Stimulated activated CD8-positive, alpha-beta memory T cell treated with anti-CD3 and anti-CD28 coated beads, Interleukin-15, amount 100 ng/mL, for 48 hours (primary cell): ENCODE measurements around the gene STRBP.
"Not testable (repeated sequence)": the region's sequence is repeated elsewhere in the genome, so short reads cannot be mapped to it uniquely, and the experiment has no call there.

Experiments
- DNase-seq, 2 donors: peaks; one replicate each; pipeline ENCODE4 v3.0.0-alpha.2; 2020; ENCODE audit warnings: low read depth in 2 of 2

STRBP gene

DNA sequence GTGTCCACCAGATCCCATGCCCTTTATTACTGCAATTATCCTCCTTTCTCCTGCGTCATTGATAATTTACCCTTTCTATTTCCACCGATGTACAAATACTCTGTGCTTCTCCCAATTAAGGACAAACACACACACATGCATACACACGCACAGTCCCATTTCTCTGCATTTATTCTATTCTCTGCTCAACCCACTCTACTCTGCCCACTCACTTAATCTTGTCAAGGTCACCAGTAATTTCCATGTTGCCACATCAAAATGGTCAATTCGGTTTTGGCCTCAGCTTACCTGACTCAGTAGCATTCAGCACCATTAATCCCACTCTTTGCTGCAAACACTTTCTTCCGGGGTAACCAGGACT, 14.6 kb upstream of the STRBP start:
- no peak for DNase-seq

DNA sequence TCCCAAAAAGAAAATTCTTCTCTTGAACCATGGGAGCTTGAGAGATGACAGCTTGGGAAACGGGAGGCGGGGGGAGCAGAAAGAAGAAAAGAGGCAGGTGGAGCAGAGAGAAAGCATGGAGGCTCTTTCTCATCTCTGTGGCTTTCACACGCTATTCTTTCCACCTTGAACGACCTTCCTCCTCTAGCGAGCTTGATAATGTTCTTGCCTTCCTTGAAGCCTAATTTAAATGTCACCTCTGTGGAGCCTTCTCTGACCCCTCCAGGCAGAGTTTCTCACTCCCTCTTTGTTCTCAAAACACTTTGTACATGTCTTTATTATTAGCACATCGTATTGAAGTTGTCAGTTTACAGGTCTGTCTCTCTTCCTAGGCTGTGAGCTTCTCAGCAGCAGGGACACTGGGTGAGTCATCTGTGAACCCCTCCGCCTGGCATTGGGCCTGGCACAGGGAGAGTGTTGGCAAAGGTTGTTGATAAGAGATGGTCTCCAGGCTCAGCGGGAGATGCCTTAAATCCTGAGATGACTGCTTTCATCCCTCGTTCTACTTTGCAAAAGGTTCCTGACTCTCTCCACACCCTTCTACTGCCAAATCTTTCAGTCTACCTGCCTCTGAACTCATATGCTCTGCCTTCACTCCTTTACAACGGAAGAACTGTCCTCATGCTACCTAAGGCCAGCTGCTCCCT, 14.1 kb upstream of the STRBP start:
- no peak for DNase-seq

DNA sequence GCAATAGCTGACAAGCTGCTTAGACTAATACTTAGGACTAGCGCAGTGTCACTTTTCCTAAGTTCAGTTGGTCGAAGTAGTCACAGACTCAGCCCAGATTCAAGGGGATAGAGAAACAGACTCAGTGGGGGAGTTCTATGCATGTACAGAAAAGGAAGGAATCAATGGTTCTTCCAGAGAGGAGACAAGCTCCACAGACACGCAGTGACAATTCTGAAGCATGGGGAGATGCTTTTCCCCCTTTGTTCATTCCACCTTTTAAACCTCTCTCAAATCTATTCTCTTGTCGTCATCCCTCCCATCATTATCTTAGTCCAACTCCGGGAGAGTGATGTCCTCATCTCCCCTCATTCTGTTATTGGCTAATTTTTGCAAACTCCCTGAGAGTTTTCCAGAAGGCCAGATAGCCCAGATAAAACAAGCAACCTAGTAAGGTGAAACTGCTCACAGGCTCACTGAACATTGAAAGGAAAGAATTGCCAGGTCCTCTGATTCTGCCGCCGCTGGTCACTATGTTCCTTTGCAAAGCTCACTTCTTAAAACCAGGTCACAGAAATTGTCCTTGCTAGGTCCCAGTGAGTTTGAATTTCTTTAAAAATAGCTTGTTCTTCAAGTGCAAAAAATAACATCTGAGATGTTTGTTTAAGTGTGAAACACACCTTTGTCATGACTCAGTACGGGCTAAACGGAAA, 13.4 kb upstream of the STRBP start:
- no peak for DNase-seq

DNA sequence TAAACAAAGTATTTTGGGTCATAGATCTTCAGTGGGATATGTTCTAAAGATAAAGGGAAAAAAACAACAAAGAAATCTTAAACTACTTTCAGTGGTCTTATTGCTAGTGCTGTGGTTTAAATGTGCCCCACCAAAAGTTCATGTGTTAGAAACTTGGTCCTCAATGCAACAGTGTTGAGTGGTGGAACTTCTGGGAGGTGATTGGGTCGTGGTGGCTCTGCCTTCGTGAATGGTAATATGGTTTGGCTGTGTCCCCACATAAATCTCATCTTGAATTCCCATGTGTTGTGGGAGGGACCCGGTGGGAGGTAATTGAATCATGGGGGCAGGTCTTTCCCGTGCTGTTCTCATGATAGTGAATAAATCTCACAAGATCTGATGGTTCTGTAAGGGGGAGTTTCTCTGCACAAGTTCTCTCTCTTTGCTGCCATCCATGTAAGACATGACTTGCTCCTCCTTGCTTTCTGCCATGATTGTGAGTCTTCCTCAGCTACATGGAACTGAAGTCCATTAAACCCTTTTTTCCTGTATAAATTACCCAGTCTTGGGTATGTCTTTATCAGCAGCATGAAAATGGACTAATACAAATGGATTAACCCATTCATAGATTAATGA, 10.6 kb upstream of the STRBP start:
- not testable (repeated sequence) for DNase-seq

DNA sequence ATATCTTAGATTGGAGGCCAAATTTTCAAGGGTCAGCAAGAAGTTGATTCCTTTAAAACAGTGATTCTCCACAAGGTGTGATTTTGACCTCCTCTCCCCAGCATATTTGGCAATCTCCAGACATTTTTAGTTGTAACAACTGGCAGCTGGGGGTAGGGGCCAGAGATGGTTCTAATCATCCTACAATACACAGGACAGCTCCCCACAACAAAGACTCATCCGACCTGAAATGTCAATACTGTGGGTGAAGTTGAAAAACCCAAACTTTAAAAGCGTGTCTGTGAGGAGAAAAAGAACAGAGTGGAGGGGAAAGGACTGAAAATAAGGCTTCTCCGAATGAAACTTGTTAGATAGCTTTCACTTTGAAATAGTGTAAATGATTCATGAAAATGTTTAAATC, 10.0 kb upstream of the STRBP start:
- DNase-seq, result no peak

DNA sequence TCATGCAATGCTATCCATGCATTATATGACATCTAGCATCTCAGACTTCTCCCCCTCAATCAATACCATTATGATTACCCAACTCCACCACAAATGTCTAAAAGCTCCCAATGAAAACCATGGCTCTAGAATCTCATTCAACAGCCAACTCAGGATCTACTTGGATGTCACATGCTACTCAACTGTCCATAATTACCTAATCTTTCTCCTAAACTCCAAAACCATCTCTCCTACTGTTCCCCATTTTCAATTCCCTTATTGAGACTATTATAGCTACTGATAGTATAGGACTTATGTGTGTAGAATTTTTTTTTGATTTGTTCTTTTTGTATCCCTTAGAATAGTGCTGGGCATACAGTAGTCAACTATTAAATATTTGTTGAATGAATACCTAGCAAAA, 8.2 kb upstream of the STRBP start:
- DNase-seq, result no peak

DNA sequence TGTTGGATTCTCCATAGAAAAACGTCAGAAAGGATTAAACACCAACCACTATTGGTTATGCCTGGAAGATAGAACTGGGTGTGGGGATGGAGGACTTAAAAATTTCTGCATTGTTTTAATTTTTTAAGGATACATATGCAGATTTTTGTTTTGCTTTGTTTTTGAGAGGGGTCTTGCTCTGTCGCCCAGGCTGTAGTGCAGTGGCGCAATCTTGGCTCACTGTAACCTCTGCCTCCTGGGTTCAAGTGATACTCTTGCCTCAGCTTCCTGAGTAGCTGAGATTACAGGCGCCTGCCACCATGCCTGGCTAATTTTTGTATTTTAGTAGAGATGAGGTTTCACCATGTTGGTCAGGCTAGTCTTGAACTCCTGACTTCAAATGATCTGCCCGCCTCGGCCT, 2.7 kb upstream of the STRBP start:
- not testable (repeated sequence) for DNase-seq

DNA sequence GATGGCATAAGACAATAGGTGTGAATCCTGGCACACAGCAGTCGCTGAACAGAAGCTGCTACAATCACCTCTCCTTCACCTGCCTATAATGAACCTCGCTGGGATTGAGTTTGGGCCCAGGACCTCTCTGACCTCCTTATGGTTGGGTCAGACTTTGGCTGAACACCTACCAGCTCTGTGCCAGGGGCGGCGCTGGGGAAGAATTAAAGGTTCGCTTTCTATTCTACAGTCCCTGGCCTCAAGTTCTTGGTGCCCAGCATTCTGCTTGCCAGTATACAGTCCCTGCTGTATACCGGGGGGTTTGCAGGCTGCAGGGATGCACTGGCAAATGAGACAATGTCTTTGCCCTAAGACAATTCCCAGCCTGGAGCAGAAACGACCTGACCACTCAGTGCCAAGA, 895 bp upstream of the STRBP start:
- DNase-seq, result no peak

DNA sequence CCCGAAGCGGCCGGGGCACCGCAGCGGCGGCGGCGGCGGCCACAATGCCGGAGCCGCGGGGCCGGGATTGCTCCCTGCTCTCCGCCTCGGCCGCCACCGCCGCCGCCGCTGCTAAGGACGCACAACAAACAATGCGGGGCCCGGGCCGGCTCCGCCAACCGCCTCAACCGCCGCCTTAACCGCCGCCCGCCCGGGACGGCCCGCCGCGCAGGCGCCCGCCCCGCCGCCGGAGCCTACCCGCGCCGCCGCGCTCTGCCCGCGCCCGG, 254 bp downstream of the STRBP start:
- no peak for DNase-seq

DNA sequence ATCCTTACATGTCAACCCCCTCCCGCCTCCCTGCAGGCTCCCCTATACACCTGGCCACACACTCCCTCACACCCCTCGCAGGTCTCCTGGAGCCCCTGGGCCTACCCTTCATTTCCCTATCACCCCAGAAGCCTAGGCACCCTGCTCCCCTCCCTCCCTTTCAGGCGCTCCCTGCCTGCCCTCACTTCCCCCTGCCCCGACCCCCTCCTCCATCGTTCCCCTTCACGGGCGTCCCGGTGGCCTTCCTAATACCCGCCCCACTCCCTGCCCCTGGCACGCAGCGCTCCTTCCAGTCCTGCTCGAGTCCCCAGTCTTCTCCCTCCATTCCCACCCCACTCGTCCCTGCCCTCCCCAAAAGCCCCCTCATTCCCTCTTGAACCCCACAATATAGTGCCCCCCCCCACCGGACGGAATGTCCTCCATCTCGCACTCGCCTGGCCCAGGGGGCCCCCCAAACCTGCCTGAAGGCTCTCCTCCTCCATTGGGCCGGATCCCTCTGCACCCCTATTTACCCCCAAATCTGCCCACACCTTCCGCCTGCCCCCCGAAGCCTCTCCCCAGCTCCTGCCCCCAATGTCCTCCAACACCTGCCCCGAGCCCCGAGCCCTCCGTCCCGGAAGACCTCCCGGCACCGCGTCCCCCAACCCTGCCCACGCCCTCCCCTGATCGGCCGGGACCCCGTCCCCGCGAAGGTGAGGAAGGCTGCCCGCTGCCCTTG, 746 bp downstream of the STRBP start:
- no peak for DNase-seq

DNA sequence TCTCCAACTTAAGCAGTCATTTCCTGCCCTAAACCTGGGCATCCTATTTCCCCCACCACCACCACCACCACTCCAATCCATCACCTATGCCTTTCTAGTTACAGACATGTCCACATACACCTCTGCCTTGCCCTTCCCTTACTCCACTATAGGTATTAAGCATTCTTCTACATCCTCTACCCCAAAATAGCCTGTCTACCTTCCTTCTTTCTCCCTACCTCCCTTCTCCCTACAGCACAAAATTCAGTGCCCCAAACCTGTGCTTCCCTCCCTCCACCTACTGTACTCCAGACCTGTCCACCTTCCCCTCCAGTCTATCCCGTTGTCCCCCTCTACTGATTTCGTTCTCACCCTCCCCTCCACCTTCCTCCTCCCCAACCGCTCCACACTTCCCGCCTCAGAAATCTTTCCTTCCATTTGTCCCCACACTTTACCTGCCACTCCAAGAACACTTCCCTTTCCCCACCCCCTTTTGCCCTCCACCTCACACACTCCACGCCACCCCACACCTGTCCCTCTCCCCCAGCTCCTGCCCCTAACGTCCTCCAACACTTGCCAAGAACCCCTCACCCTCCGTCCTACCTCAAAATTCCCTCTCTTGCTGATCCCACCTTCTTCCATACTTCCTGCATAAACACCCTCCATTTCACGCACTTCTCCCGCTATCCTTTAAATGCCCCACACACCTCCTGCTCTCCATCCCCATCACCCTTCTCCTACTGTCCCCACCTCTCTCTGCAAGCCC, 1.6 kb downstream of the STRBP start:
- DNase-seq, result no peak

DNA sequence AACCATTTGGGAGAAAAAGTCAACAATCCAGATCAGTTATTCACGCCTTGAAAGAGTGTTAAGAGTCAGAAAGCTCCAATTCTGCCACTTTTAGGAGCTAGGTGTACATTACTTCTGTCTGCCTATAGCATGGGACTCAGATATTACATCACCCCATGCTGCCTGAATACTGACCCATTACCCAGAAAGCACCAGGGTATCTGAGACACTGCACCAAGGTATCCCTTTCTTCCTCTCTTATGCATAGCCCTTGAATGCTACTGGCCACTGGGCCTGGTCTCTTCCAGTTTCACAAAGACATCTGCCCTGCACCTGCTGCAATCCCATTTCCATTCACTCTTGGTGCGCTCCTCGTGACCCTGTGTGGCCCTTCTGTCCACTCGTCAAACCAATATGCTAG, 2.6 kb downstream of the STRBP start:
- no peak for DNase-seq

DNA sequence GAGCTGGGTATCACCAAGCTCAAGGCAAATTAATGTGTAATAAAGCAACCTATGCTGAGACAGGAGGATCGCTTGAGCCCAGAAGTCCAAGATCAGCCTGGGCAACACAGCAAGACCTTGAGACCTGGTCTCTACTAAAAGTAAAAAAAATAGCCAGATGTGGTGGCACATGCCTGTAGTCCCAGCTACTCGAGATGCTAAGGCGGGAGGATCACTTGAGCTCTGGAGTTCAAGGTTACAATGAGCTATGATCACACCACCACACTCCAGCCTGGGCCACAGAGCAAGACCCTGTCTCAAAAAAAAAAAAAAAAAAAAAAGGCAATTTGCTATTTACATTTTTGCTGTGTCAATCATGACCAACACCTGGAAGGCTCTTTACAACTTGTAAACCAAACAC, 5.2 kb downstream of the STRBP start:
- DNase-seq, result no peak

DNA sequence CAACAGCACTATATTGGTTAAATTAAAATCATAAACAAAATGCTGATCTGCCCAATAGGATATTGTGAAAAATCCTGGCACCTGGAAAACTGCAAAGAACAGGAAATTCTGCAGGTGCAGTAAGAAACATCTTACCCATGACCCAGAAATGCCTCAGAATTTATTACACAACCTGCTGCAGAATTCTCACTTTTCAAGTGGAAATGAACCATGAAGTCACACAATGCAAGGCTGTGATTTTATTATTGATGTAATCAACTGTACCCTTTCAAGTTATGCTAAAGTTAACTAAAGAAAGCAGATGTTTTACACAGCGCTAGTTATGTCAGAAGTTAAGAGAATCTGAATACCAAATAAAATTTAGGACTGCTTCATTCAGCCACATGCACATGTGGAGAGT, 6.0 kb downstream of the STRBP start:
- no peak for DNase-seq

DNA sequence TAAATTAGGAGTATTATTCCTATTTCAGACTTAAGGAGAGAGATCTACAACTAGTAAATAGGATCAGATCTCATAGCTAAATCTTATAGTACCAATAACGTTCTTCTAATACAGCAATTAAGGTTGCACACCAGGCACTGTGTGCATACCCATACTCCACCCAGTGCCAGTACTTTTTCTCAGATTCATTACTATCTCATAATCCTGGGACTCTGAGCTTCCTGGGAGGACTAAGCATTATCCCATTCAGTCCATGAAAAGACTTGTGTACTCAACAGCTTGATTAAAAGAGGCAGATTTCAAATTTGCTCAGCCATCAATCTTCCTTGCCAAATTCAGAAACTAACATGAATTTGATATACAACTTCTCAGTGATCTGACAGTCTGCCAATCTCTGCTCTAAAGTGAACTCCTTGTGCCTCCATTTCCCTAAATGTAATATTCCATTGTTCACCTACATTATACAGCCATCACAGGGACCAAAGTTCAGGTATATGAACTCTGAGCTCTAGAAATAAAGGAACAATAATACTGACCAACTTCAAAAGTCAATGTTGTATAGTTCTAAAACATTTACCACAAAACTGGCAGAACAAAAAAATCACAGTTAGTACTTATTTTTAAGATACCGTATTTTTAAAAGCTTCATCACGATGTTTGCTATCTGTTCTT, 7.2 kb downstream of the STRBP start:
- no peak for DNase-seq

DNA sequence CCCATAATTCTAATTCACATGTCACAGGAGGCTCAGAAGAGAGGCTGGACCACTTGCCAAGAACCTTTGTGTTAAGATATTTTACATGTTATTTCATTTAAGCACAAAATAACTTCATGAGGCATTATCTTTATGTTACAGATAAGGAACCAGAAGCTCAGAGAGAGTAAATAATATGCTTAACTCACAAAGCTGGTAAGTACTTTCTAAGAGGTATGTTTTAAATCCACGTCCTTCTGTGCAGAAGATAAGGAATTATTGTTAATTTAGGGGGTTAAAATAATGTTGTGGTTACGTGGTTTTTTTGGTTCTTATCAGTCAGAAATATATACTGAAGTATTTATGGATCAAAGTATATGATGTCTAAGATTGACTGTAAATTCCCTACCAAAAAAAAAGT, 8.0 kb downstream of the STRBP start:
- DNase-seq, result no peak

DNA sequence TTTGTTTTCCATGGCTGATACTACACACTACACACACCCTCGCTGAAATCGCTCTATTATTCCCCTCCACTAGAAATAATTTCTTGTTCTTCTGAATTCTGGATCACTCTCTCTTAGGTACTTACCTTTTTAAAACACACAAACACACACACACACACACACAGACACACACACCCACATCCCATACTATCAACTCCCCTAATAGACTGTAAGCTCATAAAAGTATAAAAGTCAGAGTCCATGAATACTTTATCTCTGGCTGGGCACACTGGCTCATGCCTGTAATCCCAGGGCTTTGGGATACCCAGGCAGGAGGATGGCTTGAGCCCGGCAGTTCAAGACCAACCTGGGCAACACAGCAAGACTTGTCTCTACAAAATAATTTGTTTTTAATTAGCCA, 11.1 kb downstream of the STRBP start:
- DNase-seq, result no peak

DNA sequence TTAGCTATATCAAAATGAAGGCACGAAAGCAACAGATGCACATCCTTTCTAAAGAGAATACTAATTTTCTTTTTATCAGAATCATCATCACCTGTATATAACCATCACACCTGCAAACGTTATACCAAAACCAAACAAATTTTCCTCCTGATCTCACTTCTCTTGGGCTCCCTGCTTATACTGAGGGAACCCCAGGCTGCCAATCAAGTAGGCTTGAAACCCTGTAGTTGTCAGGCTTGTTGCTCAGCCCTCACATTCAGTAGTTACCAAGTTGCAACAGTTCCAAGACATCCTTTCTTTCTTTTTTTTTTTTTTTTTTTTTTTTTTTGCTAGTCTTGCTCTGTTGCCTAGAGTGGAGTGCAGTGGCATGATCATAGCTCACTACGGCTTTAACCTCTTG, 12.7 kb downstream of the STRBP start:
- DNase-seq, result no peak

DNA sequence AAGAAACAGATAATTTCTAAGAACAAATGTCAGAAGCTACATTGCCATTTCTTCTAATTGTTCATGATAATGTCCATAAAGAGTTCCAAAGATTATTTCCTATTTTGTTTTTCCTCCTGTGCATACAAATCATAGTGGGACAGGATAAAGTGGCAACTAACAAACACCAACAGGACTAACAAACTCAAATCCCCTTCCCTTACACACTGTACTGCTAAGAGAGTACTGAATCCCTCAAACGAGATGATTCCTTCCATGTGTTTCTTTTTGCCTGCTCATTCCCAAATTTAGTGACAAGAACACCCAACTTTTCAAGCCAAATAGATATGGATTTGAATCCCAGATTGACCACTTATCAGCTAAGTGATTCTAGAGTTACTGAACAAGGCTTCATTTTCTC, 15.2 kb downstream of the STRBP start:
- DNase-seq, result no peak

DNA sequence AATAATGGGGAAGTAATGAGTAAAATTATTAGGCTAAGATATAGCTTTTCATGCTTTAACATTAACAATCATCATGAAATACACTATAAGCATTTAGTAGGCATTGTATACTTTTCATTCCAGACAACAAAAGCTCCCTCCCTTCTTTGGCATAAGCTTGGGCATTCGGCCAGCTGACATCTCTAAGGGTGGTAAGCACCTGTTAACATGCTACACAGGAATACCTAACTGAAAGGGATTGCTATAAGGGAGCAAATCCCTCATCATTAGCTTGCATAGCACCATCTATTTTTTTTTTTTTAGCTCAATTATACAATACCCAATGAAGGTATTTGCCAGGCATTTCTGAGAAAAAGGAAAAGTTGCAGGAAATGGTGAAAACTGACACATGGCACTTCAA, 16.6 kb downstream of the STRBP start:
- DNase-seq, result no peak

DNA sequence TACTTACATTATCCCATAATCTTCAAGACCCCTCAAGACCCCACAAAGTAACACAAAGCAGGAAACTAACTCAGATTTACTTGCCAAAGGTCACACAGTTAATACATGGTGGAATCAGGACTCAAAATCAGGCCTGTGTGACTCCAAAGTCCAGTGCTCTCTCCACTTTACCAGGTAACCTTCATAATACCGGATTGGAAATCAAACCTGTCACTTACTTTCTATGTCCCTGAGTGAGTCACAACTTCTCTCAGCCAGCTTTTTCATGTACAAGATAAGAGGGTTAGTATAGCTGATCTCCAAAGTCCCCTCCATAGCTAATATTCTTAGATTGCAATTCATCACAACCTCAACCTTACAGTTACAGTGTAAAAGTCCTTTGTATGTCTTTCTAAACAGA, 17.1 kb downstream of the STRBP start:
- no peak for DNase-seq

DNA sequence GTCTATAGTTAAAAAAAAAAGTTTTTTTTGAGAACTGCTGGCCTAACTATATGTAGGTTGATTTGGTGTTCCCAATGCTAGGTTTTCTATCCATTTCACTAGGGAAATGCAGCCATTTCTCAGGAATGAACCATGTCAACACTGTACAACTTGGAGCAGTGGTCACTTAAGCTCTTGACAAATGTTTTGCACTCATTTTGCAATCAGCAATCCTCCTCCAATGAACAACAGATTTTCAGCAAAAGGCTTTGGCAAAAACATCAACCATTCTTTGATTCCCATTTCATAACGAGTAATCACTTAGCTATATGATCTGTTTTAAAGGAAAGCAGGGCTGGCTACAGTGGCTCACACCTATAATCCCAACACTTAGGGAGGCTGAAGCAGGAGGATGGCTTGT, 17.9 kb downstream of the STRBP start:
- DNase-seq, result no peak
